ENCODE results near the gene TAS1R1. TPM values are rescaled to one million over a fixed set of nuclear protein-coding genes. Genes with fewer than 3 reads are reported as not detected.

TAS1R1 gene
- total RNA-seq, 1 experiment from 2014 or later = not detected

GRCh38 chr1:6523566-6523965, 31.5 kb upstream of the TAS1R1 start:
- H3K9me3 Mint-ChIP-seq (ENCODE audit: unreplicated experiment) = no peaks in the 10 kb centered on the region
- H3K9me3 ChIP-seq = no peaks in the 10 kb centered on the region
- H3K36me3 Mint-ChIP-seq (ENCODE audit: insufficient read depth, unreplicated experiment) = peaks cover 23% of the 10 kb centered on the region
- peak in 1 of 2 experiments; percentile 56 for DNase-seq
- no peaks in the 10 kb centered on the region for H3K27me3 Mint-ChIP-seq (ENCODE audit: insufficient read depth, unreplicated experiment)
- no peaks in the 10 kb centered on the region; the same call in 1 of the 2 replicates for H3K36me3 ChIP-seq (ENCODE audit: control insufficient read depth, insufficient read depth, low read length)
- TF ChIP-seq CTCF (IDR thresholded peaks at IDR 0.05; ENCODE audit: insufficient read depth in 1 of 2, low read depth in 1 of 2, low read length in 1 of 2, severe bottlenecking in 1 of 2, unreplicated experiment in 1 of 2) = peak in 1 of 2 experiments; percentile 39
- H3K4me1 ChIP-seq = no peaks in the 10 kb centered on the region
- no peak overlapping the region for H3K27ac Mint-ChIP-seq (ENCODE audit: unreplicated experiment)
- ChIA-PET CTCF (interaction anchor here (0.6 to 1.0 kb wide), 3 partner anchors 17 to 25 kb away, joined by 3 to 6 read pairs (median 4); no protein-coding TSS in a partner anchor), POLR2A (no interaction called here)
- H3K4me3 ChIP-seq (ENCODE audit: low read depth, low read length) = no peak overlapping the region
- no peaks in the 10 kb centered on the region for H3K4me1 Mint-ChIP-seq (ENCODE audit: low read depth, unreplicated experiment)
- H3K4me3 Mint-ChIP-seq (ENCODE audit: unreplicated experiment) = no peak overlapping the region
- intact Hi-C loops (cut with micrococcal nuclease; ENCODE audit: unreplicated experiment) = loop anchor here (1.0 kb wide), 1 partner anchor 37 kb away; no protein-coding TSS in a partner anchor
- no peaks in the 10 kb centered on the region for H3K27me3 ChIP-seq (replicated peaks; ENCODE audit: control insufficient read depth, insufficient read depth, low read length)
- no TSS peak for BruUV-seq (replicated peaks)

- no peak overlapping the region for H3K27ac Mint-ChIP-seq (ENCODE audit: unreplicated experiment)
- H3K4me3 ChIP-seq (ENCODE audit: low read depth, low read length) = no peak overlapping the region
- DNase-seq = no peak
- no peak for TF ChIP-seq CTCF (IDR thresholded peaks at IDR 0.05; ENCODE audit: insufficient read depth in 1 of 2, low read depth in 1 of 2, low read length in 1 of 2, severe bottlenecking in 1 of 2, unreplicated experiment in 1 of 2)
- intact Hi-C loops (cut with micrococcal nuclease; ENCODE audit: unreplicated experiment) = no loop called here
- no peaks in the 10 kb centered on the region; the same call in none of the 2 replicates for H3K36me3 ChIP-seq (ENCODE audit: control insufficient read depth, insufficient read depth, low read length)
- ChIA-PET CTCF (no interaction called here), POLR2A (no interaction called here)
- H3K4me1 ChIP-seq = no peaks in the 10 kb centered on the region
- H3K4me3 Mint-ChIP-seq (ENCODE audit: unreplicated experiment) = no peak overlapping the region
- H3K27me3 ChIP-seq (replicated peaks; ENCODE audit: control insufficient read depth, insufficient read depth, low read length) = no peaks in the 10 kb centered on the region
- BruUV-seq (replicated peaks) = no TSS peak
- H3K27me3 Mint-ChIP-seq (ENCODE audit: insufficient read depth, unreplicated experiment) = no peaks in the 10 kb centered on the region
- no peaks in the 10 kb centered on the region for H3K9me3 Mint-ChIP-seq (ENCODE audit: unreplicated experiment)
- H3K36me3 Mint-ChIP-seq (ENCODE audit: insufficient read depth, unreplicated experiment) = peaks cover 40% of the 10 kb centered on the region
- no peaks in the 10 kb centered on the region for H3K4me1 Mint-ChIP-seq (ENCODE audit: low read depth, unreplicated experiment)
- H3K9me3 ChIP-seq = no peaks in the 10 kb centered on the region
Observed at GRCh38 chr1:6526316-6526715, 28.8 kb upstream of the TAS1R1 start.

GRCh38 chr1:6528492-6528891, 26.6 kb upstream of the TAS1R1 start:
- H3K4me3 Mint-ChIP-seq (ENCODE audit: unreplicated experiment) = no peak overlapping the region
- no peak overlapping the region for H3K27ac Mint-ChIP-seq (ENCODE audit: unreplicated experiment)
- H3K36me3 ChIP-seq (ENCODE audit: control insufficient read depth, insufficient read depth, low read length) = no peaks in the 10 kb centered on the region; the same call in none of the 2 replicates
- no peak overlapping the region for H3K4me3 ChIP-seq (ENCODE audit: low read depth, low read length)
- intact Hi-C loops (cut with micrococcal nuclease; ENCODE audit: unreplicated experiment) = no loop called here
- peaks cover 49% of the 10 kb centered on the region for H3K36me3 Mint-ChIP-seq (ENCODE audit: insufficient read depth, unreplicated experiment)
- POLR2A ChIA-PET = no interaction called here
- no TSS peak for BruUV-seq (replicated peaks)
- no peaks in the 10 kb centered on the region for H3K27me3 ChIP-seq (replicated peaks; ENCODE audit: control insufficient read depth, insufficient read depth, low read length)
- no peaks in the 10 kb centered on the region for H3K4me1 Mint-ChIP-seq (ENCODE audit: low read depth, unreplicated experiment)
- H3K9me3 ChIP-seq = no peaks in the 10 kb centered on the region
- H3K4me1 ChIP-seq = no peaks in the 10 kb centered on the region
- no peak for TF ChIP-seq CTCF (IDR thresholded peaks at IDR 0.05; ENCODE audit: insufficient read depth in 1 of 2, low read depth in 1 of 2, low read length in 1 of 2, severe bottlenecking in 1 of 2, unreplicated experiment in 1 of 2)
- H3K9me3 Mint-ChIP-seq (ENCODE audit: unreplicated experiment) = no peaks in the 10 kb centered on the region
- H3K27me3 Mint-ChIP-seq (ENCODE audit: insufficient read depth, unreplicated experiment) = no peaks in the 10 kb centered on the region
- CTCF ChIA-PET = interaction anchor here (0.7 kb wide), 1 partner anchor 12 kb away, joined by 4 read pairs; no protein-coding TSS in a partner anchor
- no peak for DNase-seq

Measured in Caco-2 (cell line).